GM06990 (cell line): ENCODE results near the gene PDCD11.
"Not testable (repeated sequence)": the region's sequence is repeated elsewhere in the genome, so short reads cannot be mapped to it uniquely, and the experiment has no call there.

Experiments
- DNase-seq: peaks from one replicate; pipeline ENCODE4 v3.0.0-alpha.2; 2011; ENCODE audit not compliant: insufficient read length; ENCODE audit errors: extremely low read depth
- H3K27me3 ChIP-seq: replicated peaks from 2 replicates; pipeline ENCODE4 v1.6.0; 2011; ENCODE audit warnings: low read length; ENCODE audit not compliant: control insufficient read depth, insufficient read depth
- H3K36me3 ChIP-seq: 2 replicates; pipeline ENCODE4 v1.5.1; 2011; ENCODE audit warnings: low read length; ENCODE audit not compliant: control insufficient read depth, insufficient read depth
- H3K4me3 ChIP-seq: replicated peaks from 2 replicates; pipeline ENCODE4 v1.5.1; 2011; ENCODE audit warnings: low read depth, mild to moderate bottlenecking, control low read depth, low read length
- CTCF ChIP-seq: IDR thresholded peaks from 2 replicates; pipeline ENCODE4 v1.5.1; 2011; ENCODE audit warnings: low read length, control low read depth, mild to moderate bottlenecking, inconsistent platforms; ENCODE audit not compliant: insufficient read depth, poor library complexity, severe bottlenecking

Gene PDCD11

GRCh38 chr10:103413564-103413963, 17.1 kb downstream of the PDCD11 start:
- no peak for DNase-seq
- Histone ChIP-seq H3K27me3 (no peaks in the 10 kb centered on the region), H3K4me3 (no peak overlapping the region), H3K36me3 (peaks cover 50% of the 10 kb centered on the region)
- TF ChIP-seq CTCF: no peak

GRCh38 chr10:103415581-103415980, 19.2 kb downstream of the PDCD11 start:
- no peak for DNase-seq
- Histone ChIP-seq H3K36me3 (peaks cover 60% of the 10 kb centered on the region), H3K4me3 (no peak overlapping the region), H3K27me3 (no peaks in the 10 kb centered on the region)
- no peak for TF ChIP-seq CTCF

- Histone ChIP-seq H3K4me3 (no peak overlapping the region), H3K27me3 (no peaks in the 10 kb centered on the region), H3K36me3 (peaks cover 64% of the 10 kb centered on the region)
- TF ChIP-seq CTCF: peak; percentile 53
- peak; percentile 26 for DNase-seq
These were observed 20.2 kb downstream of the PDCD11 start for GRCh38 chr10:103416436-103417147.

- DNase-seq, H3K27me3 ChIP-seq, H3K4me3 ChIP-seq: not testable (repeated sequence)
- H3K36me3 ChIP-seq: peaks cover 64% of the 10 kb centered on the region
These were observed 20.7 kb downstream of the PDCD11 start for GRCh38 chr10:103417148-103417469.

- no peak for TF ChIP-seq CTCF
- no peak for DNase-seq
- Histone ChIP-seq H3K27me3 (no peaks in the 10 kb centered on the region), H3K36me3 (peaks cover 67% of the 10 kb centered on the region), H3K4me3 (no peak overlapping the region)
These were observed 21.2 kb downstream of the PDCD11 start for GRCh38 chr10:103417601-103418000.

- peaks cover 63% of the 10 kb centered on the region for H3K36me3 ChIP-seq
- TF ChIP-seq CTCF: no peak
- H3K4me3 ChIP-seq: no peak overlapping the region
- no peak for DNase-seq
- no peaks in the 10 kb centered on the region for H3K27me3 ChIP-seq
These were observed 22.7 kb downstream of the PDCD11 start for GRCh38 chr10:103419101-103419500.
